ENCODE data around the gene RERE. TPM values are rescaled to one million over a fixed set of nuclear protein-coding genes. Genes with fewer than 3 reads are reported as not detected.

The RERE gene
- total and polyA plus RNA-seq, 11 donors, result 53.5 to 236 (median 121) TPM

DNA sequence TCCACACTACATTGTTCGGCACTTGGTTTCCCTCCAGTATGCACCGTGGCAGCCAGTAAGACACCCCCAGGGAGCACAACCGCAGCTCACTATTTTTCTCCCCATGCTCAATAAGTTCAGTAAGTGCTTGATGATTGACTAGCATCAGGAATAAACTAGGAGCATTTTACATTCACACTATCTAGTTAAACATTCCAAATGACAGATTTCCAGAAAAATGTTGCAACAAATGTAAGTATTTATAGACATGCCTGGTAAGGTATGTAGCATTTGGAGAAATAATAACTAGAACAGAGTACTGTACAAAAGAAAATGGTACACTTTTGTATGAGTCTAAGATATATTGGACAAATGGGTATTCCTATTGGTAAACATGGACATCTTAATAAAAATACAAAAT, 406.6 kb downstream of the RERE start:
- Histone ChIP-seq H3K27ac (peak overlapping the region in 9 of 12 donors; percentile 62 to 99 (median 84)), H3K36me3 (peaks cover 0 to 75% (median 28%) of the 10 kb centered on the region in 9 donors), H3K4me3 (no peak overlapping the region), H3K4me1 (peaks cover 24 to 99% (median 87%) of the 10 kb centered on the region in 12 donors), H3K9me3 (no peaks in the 10 kb centered on the region), H3K27me3 (no peaks in the 10 kb centered on the region)
- DNase-seq (no peak), ATAC-seq (no peak)
- no peak for TF ChIP-seq CTCF (IDR thresholded peaks at IDR 0.05)
- no peak for TF ChIP-seq POLR2A (IDR thresholded peaks at IDR 0.05)
- 71 to 77% (median 74%) methylated on average over 3 of the region's 3 CpGs for WGBS, 4 donors
- intact Hi-C loops (cut with DNase I), result loop anchor here in 2 of 10 donors (5.0 to 10.0 kb wide), 2 partner anchors 38 to 46 kb away; no protein-coding TSS in a partner anchor

GRCh38 chr1:8409606-8410005, 407.8 kb downstream of the RERE start:
- intact Hi-C loops (cut with DNase I), result loop anchor here in 8 of 10 donors (2.0 to 10.0 kb wide), 6 partner anchors 13 to 118 kb away; no protein-coding TSS in a partner anchor
- Histone ChIP-seq H3K4me1 (peaks cover 24 to 99% (median 80%) of the 10 kb centered on the region in 12 donors), H3K27ac (peak overlapping the region; percentile 72 to 99 (median 82)), H3K36me3 (peaks cover 0 to 75% (median 28%) of the 10 kb centered on the region in 9 donors), H3K9me3 (no peaks in the 10 kb centered on the region), H3K27me3 (no peaks in the 10 kb centered on the region), H3K4me3 (peak overlapping the region in 1 of 12 donors; percentile 10)
- ATAC-seq (no peak), DNase-seq (no peak)
- no peak for TF ChIP-seq CTCF (IDR thresholded peaks at IDR 0.05)
- 57 to 77% (median 72%) methylated on average over 3 of the region's 3 CpGs for WGBS, 4 donors

- ATAC-seq (peak in 3 of 4 donors; percentile 50 to 70 (median 59)), DNase-seq (no peak)
- Histone ChIP-seq H3K9me3 (no peaks in the 10 kb centered on the region), H3K27me3 (no peaks in the 10 kb centered on the region), H3K4me1 (peaks cover 24 to 99% (median 79%) of the 10 kb centered on the region in 12 donors), H3K27ac (peak overlapping the region; percentile 72 to 99 (median 82)), H3K4me3 (peak overlapping the region in 2 of 12 donors; percentile 10 to 24), H3K36me3 (peaks cover 0 to 75% (median 30%) of the 10 kb centered on the region in 9 donors)
- 2 to 5% (median 3%) methylated on average over 6 of the region's 6 CpGs for WGBS, 4 donors
- intact Hi-C loops (cut with DNase I), result loop anchor here in 6 of 10 donors (2.0 to 5.0 kb wide), 5 partner anchors 14 to 118 kb away; no protein-coding TSS in a partner anchor
- no peak for TF ChIP-seq POLR2A (IDR thresholded peaks at IDR 0.05)
- TF ChIP-seq CTCF (IDR thresholded peaks at IDR 0.05), result peak in 10 of 12 donors; percentile 34 to 67 (median 47)
Observed at GRCh38 chr1:8409106-8409505, 408.3 kb downstream of the RERE start.

DNA sequence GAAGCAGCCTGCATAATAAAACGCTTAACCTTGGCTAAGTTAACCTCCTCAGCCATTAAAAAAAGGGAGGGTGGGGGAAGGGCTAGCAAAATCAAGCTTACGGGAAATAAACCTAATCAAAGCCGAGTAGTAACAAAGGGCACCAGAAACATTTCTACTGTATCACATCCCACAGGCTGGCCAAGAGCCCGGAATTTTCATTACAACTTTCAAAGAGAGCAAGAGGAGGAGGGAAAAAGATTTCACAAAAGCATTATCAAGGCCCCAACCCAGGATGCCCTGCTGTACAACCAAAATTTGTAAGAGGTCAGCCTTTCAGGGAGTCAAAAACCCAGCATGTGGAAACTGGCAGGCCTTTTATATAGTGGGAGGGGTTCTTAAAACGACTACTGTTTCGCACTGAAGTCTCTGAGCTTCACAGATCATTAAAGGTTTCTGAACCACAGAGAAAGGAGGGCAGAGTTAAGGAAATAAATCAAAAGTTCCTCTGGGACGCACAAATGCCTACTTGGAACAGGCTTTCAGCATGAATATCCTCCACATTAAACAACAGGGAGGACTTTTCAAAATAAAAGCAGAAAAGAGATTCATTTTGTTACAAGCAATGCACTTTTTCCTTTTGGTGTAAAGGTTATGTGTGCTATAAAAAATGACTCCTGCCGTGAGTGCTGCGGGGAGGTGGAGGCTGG, 409.1 kb downstream of the RERE start:
- H3K27me3 ChIP-seq, result no peaks in the 10 kb centered on the region
- H3K4me3 ChIP-seq, result peak overlapping the region in 3 of 12 donors; percentile 5 to 24 (median 10)
- TF ChIP-seq CTCF (IDR thresholded peaks at IDR 0.05) (no peak), POLR2A (IDR thresholded peaks at IDR 0.05) (no peak)
- 11 to 20% (median 14%) methylated on average over 9 of the region's 9 CpGs for WGBS, 4 donors
- peak overlapping the region; percentile 72 to 99 (median 82) for H3K27ac ChIP-seq
- H3K9me3 ChIP-seq, result no peaks in the 10 kb centered on the region
- ATAC-seq (peak; percentile 66 to 83 (median 79)), DNase-seq (peak in 4 of 5 donors; percentile 78 to 90 (median 82))
- peaks cover 24 to 94% (median 73%) of the 10 kb centered on the region in 12 donors for H3K4me1 ChIP-seq
- H3K36me3 ChIP-seq, result peaks cover 0 to 68% (median 22%) of the 10 kb centered on the region in 9 donors
- intact Hi-C loops (cut with DNase I), result loop anchor here in 6 of 10 donors (2.0 to 5.0 kb wide), 5 partner anchors 15 to 119 kb away; no protein-coding TSS in a partner anchor

Measured in heart left ventricle (tissue), 16 donors.